ENCODE data around the gene CACNA1D.

DNA sequence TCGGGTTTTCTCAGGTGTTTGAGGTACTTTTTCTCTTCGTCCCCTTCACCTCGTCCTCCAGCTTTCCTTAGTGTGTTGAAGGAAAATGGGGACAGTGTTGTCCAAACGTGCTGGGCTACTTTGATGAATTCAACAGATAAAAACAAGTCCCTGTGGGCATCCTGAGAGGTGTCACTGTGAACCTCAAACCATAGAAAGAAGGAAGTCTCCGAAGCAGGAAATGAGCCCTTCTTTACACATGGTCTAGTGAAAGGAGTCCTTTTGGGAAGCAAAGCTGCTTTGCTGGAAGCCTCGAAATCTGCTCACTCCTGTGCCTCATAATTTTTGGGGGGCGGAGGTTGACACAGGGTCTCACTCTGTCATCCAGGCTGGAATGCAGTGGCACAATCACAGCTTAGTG is 362.6 kb downstream of the CACNA1D start:
- TF ChIP-seq POLR2AphosphoS5 (IDR thresholded peaks at IDR 0.05; ENCODE audit: low read depth, low read length) (no peak), TAF1 (IDR thresholded peaks at IDR 0.05; ENCODE audit: borderline replicate concordance, low read depth, low read length) (no peak), POLR2A (IDR thresholded peaks at IDR 0.05; ENCODE audit: low read depth, low read length) (no peak)

All from GM12892 (cell line).